Measurements from ENCODE around the gene INCENP.

- TF ChIP-seq EZH2phosphoT487 (IDR thresholded peaks at IDR 0.05; ENCODE audit: unreplicated experiment): no peak
- TF ChIP-seq POLR2AphosphoS5 (IDR thresholded peaks at IDR 0.05; ENCODE audit: low read depth): no peak
Measured at GRCh38 chr11:62171261-62171723, 47.5 kb downstream of the INCENP start.

All from GM23338 (cell line).